Muscle layer of colon (tissue), 2 donors: ENCODE results near the gene ZFHX2.
"Not testable (repeated sequence)": the region's sequence is repeated elsewhere in the genome, so short reads cannot be mapped to it uniquely, and the experiment has no call there.

ENCODE experiments used
- H3K27ac ChIP-seq: one replicate; pipeline ENCODE4 v1.7.0; 2013; ENCODE audit warnings: low read depth, mild to moderate bottlenecking, low read length, moderate library complexity
- H3K27me3 ChIP-seq, 2 donors: one replicate each; pipeline ENCODE4 v1.7.0; 2013; ENCODE audit warnings: low read length in 2 of 2, mild to moderate bottlenecking in 2 of 2; ENCODE audit not compliant: insufficient read depth in 2 of 2, control insufficient read depth in 1 of 2
- H3K36me3 ChIP-seq: one replicate; pipeline ENCODE4 v1.7.0; 2013; ENCODE audit warnings: mild to moderate bottlenecking, low read length; ENCODE audit not compliant: insufficient read depth
- H3K4me1 ChIP-seq: one replicate; pipeline ENCODE4 v1.7.0; 2013; ENCODE audit warnings: mild to moderate bottlenecking, low read length; ENCODE audit not compliant: insufficient read depth
- H3K4me3 ChIP-seq, 2 donors: one replicate each; pipeline ENCODE4 v1.7.0; 2013; ENCODE audit warnings: low read length in 2 of 2, low read depth in 1 of 2, mild to moderate bottlenecking in 1 of 2, moderate library complexity in 1 of 2
- H3K9ac ChIP-seq: one replicate; pipeline ENCODE4 v1.7.0; 2013; ENCODE audit warnings: low read length
- H3K9me3 ChIP-seq: one replicate; pipeline ENCODE4 v1.7.0; 2013; ENCODE audit warnings: mild to moderate bottlenecking, low read length
- donor health status: abdominal sarcoma.
- donor health status: Adenocarcinoma of cecum.

ZFHX2 gene

GRCh38 chr14:23551266-23552028, at the start of gene ZFHX2:
Gene ZFHX2 (minus strand): TSS chr14:23551765. CDS start chr14:23535325, 16,440 bp downstream.
- H3K9me3 ChIP-seq: no peaks in the 10 kb centered on the region
- H3K36me3 ChIP-seq: no peaks in the 10 kb centered on the region
- peak within 1 kb of the TSS; percentile 76 for H3K27ac ChIP-seq
- H3K4me3 ChIP-seq: peak within 1 kb of the TSS; percentile 82 to 88
- H3K9ac ChIP-seq: no peak within 1 kb of the TSS
- H3K27me3 ChIP-seq: no peaks in the 10 kb centered on the region
- H3K4me1 ChIP-seq: peaks cover 7% of the 10 kb centered on the region

GRCh38 chr14:23600806-23601205, 49.2 kb upstream of the ZFHX2 start:
- Histone ChIP-seq H3K4me1 (no peaks in the 10 kb centered on the region), H3K9ac (no peak overlapping the region), H3K9me3 (no peaks in the 10 kb centered on the region), H3K4me3 (no peak overlapping the region), H3K27ac (no peak overlapping the region), H3K36me3 (no peaks in the 10 kb centered on the region), H3K27me3 (no peaks in the 10 kb centered on the region)

- Histone ChIP-seq H3K4me3 (no peak overlapping the region), H3K36me3 (no peaks in the 10 kb centered on the region), H3K27ac (no peak overlapping the region), H3K9me3 (no peaks in the 10 kb centered on the region), H3K9ac (no peak overlapping the region), H3K27me3 (no peaks in the 10 kb centered on the region), H3K4me1 (no peaks in the 10 kb centered on the region)
Measured at GRCh38 chr14:23600322-23600707, 48.8 kb upstream of the ZFHX2 start.

DNA sequence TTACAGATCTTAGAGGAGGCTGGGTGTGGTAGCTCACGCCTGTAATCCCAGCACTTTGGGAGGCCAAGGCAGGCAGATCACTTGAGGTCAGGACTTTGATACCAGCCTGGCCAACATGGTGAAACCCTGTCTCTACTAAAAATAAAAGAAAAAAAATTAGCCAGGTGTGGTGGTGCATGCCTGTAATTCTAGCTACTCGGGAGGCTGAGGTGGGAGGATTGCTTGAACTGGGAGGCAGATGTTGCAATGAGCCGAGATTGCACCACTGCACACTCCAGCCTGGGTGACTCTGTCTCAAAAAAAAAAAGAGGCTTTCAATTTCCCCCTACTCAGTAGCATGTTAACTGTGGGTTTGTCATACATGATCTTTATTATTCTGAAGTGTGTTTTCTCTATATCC, 42.6 kb upstream of the ZFHX2 start:
- not testable (repeated sequence) for H3K36me3 ChIP-seq, H3K9me3 ChIP-seq, H3K4me3 ChIP-seq, H3K27me3 ChIP-seq, H3K27ac ChIP-seq, H3K4me1 ChIP-seq, H3K9ac ChIP-seq

DNA sequence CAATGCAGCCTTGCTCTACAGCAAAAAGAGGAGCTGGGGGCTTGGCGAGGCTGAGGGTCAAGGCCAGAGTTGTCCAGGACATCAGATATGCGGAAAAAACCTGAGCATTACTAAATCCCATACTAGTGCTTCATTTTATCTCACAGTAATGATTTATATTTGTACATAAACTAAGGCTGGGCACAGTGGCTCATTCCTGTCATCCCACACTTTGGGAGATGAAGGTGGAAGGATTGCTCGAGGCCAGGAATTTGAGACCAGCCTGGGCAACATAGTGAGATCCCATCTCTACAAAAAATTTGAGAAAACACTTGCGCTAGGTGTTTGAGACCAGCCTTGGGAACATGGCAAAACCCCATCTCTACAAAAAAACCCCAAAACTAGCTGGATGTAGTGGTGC, 38.6 kb upstream of the ZFHX2 start:
- no peaks in the 10 kb centered on the region for H3K27me3 ChIP-seq
- H3K27ac ChIP-seq: no peak overlapping the region

GRCh38 chr14:23589606-23590005, 38.0 kb upstream of the ZFHX2 start:
- Histone ChIP-seq H3K9me3 (no peaks in the 10 kb centered on the region), H3K27ac (no peak overlapping the region), H3K4me1 (no peaks in the 10 kb centered on the region), H3K36me3 (no peaks in the 10 kb centered on the region), H3K27me3 (no peaks in the 10 kb centered on the region), H3K4me3 (no peak overlapping the region), H3K9ac (no peak overlapping the region)

More for the DNA sequence above, 38.6 kb upstream of the ZFHX2 start:
- no peaks in the 10 kb centered on the region for H3K4me1 ChIP-seq
- no peaks in the 10 kb centered on the region for H3K36me3 ChIP-seq
- no peak overlapping the region for H3K4me3 ChIP-seq
- no peaks in the 10 kb centered on the region for H3K9me3 ChIP-seq
- no peak overlapping the region for H3K9ac ChIP-seq

DNA sequence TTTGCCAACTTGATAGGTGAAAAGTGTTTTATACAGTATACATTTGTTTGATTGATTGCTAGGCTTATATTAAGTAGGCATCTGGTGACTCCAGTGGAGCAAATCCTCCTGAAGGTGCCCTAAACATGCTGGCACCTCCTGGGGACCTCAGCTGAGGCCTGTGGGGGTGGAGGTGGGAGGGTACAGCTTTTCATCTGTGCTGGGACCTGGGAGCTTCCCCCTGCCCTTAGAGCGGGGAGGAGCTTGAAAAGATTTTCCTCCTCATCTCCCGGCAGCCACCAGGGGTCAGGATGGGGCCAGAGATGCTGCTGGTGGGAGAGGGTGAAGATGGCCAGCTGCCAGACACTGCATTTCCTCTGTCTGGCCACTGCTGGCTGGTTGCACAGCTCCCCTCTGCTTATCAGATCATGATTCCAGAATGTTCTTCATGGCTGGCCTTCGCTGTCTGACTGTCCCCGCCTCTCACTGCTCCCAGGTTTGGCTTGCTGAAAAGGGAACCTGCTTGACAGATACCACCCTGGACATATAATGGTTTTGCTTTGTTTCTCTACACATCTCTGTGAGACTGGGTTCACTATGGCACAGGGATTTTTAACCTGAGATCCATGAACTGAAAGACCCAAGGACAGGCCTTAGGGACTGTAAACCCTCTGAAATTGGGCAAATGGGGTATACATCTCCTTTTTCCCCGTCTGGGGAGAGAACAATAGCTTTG, 37.5 kb upstream of the ZFHX2 start:
- Histone ChIP-seq H3K9ac (no peak overlapping the region), H3K9me3 (no peaks in the 10 kb centered on the region), H3K27me3 (no peaks in the 10 kb centered on the region), H3K4me3 (no peak overlapping the region), H3K4me1 (no peaks in the 10 kb centered on the region), H3K27ac (no peak overlapping the region), H3K36me3 (no peaks in the 10 kb centered on the region)

GRCh38 chr14:23584527-23585203, 33.1 kb upstream of the ZFHX2 start:
- H3K9ac ChIP-seq, H3K36me3 ChIP-seq, H3K27me3 ChIP-seq, H3K4me3 ChIP-seq, H3K9me3 ChIP-seq, H3K27ac ChIP-seq, H3K4me1 ChIP-seq: not testable (repeated sequence)

DNA sequence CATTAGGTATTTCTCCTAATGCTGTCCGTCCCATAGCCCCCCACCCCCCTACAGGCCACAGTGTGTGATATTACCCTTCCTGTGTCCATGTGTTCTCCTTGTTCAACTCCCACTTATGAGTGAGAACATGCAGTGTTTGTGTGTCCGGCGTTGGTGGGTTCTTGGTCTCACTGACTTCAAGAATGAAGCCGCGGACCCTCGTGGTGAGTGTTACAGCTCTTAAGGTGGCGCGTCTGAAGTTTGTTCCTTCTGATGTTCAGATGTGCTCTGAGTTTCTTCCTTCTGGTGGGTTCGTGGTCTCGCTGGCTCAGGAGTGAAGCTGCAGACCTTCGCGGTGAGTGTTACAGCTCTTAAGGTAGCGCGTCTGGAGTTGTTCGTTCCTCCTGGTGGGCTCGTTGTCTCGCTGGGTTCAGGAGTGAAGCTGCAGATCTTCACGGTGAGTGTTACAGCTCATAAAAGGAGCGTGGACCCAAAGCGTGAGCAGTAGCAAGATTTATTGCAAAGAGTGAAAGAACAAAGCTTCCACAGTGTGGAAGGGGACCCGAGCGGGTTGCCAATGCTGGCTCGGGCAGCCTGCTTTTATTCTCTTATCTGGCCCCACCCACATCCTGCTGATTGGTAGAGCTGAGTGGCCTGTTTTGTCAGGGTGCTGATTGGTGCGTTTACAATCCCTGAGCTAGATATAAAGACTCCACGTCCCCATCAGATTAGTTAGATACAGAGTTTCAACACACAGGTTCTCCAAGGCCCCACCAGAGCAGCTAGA, 32.4 kb upstream of the ZFHX2 start:
- H3K36me3 ChIP-seq, H3K4me1 ChIP-seq, H3K27ac ChIP-seq, H3K9ac ChIP-seq, H3K27me3 ChIP-seq, H3K4me3 ChIP-seq, H3K9me3 ChIP-seq: not testable (repeated sequence)

DNA sequence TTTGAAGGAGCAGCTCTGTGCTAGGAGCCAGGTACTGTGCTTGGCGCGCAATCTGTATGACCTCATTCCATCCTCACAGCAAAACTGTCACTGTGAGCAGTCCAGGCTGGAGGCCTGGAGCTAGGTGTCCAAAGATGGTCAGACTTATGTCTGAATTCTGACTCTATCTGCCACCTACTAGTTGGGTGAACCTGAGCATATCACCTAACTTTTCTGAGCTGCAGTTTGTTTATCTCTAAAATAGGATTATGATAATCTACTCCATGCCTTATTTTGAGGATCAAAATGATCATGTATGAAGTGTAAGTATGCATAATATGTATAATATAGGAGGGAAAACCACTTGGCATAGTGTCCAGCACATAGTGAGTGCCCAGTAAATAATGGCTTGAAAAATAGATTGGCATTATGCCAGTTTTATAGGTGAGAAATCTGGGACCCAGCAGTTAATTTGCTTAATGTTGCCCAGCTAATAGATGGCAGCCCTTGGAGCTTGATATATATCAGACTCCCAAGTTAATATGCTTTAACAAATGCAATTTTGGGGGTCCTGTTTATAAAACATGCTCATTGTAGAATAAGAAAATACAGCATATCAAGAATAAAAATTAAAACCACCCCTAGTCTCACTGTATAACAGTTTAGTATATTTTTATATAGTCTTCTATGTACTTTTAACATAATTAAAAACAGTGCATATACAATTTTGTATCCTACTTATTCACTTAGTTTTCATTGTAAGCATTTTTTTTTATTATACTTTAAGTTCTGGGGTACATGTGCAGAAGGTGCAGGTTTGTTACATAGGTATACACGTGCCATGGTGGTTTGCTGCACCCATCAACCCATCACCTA, 31.6 kb upstream of the ZFHX2 start:
- Histone ChIP-seq H3K9ac (no peak overlapping the region), H3K4me3 (no peak overlapping the region), H3K4me1 (no peaks in the 10 kb centered on the region), H3K27me3 (peaks cover under 1 to 18% of the 10 kb centered on the region in 2 donors), H3K27ac (no peak overlapping the region), H3K36me3 (no peaks in the 10 kb centered on the region), H3K9me3 (no peaks in the 10 kb centered on the region)
